ENCODE measurements around the gene SYT10.

DNA sequence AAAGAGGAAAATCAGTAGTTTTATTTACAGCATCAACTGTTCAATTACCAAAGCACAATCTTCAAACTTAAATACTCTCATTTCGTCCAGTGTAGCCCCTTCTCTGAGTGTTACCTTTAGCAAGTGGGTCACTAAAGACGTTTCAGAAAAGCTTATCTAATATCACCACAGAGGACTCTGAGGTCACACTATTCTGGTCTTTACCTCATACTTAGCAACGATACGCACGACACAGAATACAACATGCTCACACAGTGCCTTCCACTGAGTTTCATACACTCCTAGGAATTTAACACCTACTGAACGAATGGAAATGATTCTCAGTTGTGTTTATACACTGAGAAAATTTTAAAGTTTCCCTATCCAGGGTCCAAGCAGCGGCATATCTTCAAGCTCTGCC, 2.0 kb downstream of the SYT10 start:
- TF ChIP-seq, protein P1, sequence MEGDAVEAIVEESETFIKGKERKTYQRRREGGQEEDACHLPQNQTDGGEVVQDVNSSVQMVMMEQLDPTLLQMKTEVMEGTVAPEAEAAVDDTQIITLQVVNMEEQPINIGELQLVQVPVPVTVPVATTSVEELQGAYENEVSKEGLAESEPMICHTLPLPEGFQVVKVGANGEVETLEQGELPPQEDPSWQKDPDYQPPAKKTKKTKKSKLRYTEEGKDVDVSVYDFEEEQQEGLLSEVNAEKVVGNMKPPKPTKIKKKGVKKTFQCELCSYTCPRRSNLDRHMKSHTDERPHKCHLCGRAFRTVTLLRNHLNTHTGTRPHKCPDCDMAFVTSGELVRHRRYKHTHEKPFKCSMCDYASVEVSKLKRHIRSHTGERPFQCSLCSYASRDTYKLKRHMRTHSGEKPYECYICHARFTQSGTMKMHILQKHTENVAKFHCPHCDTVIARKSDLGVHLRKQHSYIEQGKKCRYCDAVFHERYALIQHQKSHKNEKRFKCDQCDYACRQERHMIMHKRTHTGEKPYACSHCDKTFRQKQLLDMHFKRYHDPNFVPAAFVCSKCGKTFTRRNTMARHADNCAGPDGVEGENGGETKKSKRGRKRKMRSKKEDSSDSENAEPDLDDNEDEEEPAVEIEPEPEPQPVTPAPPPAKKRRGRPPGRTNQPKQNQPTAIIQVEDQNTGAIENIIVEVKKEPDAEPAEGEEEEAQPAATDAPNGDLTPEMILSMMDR (conservative IDR thresholded peaks at IDR 0.05; ENCODE audit: low read length), result no peak
- TF ChIP-seq EZH2phosphoT487 (IDR thresholded peaks at IDR 0.05; ENCODE audit: borderline replicate concordance, low read depth, low read length), result no peak
